Subcutaneous adipose tissue (tissue), 4 donors: Measurements from ENCODE around the gene LGALS4. TPM values are rescaled to one million over a fixed set of nuclear protein-coding genes. Genes with fewer than 3 reads are reported as not detected.

Source experiments
- total RNA-seq, 4 donors: library from RNA; depleted of rRNA; stranded (reverse); fragments of >200 nt; gene quantifications; one replicate each; pipeline ENCODE4 v1.1.0, GENCODE V29; 2016
- TF ChIP-seq, protein P1 (sequence below): fragments of 450-650 bp; IDR thresholded peaks from one replicate; pipeline ENCODE4 v1.5.1; 2016; ENCODE audit warnings: low read depth, mild to moderate bottlenecking, control low read depth, antibody characterized with exemption, moderate library complexity

LGALS4 gene
- total RNA-seq, 4 donors from 2014 or later: 1.9 to 4.5 (median 4.4) TPM; not detected in 1

DNA sequence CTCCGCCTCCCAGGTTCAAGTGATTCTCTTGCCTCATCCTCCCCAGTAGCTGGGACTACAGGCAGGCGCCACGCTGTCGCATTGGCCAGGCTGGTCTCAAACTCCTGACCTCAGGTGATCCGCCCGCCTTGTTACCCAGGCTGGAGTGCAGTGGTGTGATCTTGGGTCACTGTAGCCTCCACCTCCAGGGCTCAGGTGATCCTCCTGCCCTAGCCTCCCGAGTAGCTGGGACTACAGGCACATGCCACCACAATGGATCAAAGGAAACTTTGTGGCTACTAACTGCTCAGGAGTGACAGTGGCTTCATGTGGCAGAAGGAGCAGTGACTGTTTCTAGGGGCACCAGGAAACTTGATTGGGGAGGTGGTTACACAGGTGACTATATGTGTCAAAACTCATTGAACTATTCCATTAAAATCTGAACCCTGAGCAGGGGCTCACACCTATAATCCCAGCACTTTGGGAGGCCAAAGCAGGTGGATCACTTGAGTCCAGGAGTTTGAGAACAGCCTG, 27.5 kb downstream of the LGALS4 start:
- TF ChIP-seq, protein P1, sequence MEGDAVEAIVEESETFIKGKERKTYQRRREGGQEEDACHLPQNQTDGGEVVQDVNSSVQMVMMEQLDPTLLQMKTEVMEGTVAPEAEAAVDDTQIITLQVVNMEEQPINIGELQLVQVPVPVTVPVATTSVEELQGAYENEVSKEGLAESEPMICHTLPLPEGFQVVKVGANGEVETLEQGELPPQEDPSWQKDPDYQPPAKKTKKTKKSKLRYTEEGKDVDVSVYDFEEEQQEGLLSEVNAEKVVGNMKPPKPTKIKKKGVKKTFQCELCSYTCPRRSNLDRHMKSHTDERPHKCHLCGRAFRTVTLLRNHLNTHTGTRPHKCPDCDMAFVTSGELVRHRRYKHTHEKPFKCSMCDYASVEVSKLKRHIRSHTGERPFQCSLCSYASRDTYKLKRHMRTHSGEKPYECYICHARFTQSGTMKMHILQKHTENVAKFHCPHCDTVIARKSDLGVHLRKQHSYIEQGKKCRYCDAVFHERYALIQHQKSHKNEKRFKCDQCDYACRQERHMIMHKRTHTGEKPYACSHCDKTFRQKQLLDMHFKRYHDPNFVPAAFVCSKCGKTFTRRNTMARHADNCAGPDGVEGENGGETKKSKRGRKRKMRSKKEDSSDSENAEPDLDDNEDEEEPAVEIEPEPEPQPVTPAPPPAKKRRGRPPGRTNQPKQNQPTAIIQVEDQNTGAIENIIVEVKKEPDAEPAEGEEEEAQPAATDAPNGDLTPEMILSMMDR: no peak

DNA sequence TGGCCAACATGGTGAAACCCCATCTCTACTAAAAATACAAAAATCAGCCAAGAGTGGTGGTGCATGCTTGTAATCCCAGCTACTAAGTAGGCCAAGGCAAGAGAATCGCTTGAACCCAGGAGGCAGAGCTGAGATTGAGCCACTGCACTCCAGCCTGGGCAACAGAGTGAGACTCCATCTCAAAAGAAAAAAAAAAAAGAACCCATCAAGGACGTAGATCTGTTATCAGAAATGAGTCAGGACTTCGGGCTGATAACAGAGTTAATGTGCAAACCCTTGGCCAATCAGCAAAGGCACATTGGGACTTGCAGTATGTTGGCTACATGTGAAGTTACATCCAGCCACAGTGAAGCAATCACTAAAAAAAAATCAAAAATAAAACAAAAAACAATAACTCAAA, 28.5 kb downstream of the LGALS4 start:
- TF ChIP-seq, protein P1: no peak

DNA sequence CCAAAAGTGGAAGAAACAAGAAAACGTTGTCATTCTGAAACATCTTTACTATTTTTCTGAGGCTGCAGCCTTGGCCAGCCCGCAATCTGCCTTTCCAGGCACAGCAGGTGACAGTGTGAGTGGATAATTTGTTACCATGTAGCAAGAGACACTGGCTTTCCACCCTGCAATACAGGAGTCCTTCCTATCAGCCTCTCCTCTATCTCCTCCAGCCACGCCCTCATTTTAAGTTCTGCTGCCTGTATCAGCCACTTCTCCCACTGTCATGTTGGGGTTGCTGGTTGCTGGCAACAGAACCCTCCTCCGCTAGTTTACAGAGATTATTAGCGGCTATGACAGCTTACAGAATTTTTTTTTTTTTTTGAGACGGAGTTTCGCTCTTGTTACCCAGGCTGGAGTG, 31.7 kb downstream of the LGALS4 start:
- TF ChIP-seq, protein P1: no peak

DNA sequence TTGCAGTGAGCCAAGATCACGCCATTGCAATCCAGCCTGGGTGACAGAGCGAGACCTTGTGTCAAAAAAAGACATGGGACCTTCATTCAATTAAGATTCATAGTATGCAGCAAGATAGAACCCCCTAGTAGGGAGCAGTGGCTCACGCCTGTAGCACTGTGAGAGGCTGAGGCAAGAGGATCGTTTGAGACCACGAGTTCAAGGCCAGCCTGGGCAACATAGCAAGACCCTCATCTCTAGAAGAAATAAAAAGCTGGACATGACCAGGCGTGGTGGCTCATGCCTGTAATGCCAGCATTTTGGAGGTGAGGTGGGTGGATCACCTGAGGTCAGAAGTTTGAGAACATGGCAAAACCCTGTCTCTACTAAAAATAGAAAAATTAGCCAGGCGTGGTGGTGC, 32.3 kb downstream of the LGALS4 start:
- TF ChIP-seq, protein P1: no peak

DNA sequence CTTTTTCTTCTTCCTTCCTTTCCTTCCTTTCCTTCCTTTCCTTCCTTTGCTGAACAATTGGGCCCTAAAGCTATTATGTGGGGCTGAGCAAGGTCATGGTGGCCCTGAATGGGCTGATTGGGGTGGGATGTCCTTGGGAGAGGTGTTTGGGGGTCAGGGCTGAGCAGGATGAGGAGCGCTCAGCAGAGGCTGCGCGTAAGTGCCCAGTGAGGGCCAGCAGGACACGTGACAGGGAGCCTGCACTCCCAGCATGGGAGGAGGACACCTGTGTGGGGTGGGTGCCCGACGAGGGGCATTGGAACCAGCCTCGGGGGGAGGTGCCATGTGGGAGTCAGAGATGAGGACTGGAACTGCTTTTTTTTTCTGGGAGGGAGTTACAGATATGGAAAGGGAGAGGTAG, 34.0 kb downstream of the LGALS4 start:
- TF ChIP-seq, protein P1: no peak

DNA sequence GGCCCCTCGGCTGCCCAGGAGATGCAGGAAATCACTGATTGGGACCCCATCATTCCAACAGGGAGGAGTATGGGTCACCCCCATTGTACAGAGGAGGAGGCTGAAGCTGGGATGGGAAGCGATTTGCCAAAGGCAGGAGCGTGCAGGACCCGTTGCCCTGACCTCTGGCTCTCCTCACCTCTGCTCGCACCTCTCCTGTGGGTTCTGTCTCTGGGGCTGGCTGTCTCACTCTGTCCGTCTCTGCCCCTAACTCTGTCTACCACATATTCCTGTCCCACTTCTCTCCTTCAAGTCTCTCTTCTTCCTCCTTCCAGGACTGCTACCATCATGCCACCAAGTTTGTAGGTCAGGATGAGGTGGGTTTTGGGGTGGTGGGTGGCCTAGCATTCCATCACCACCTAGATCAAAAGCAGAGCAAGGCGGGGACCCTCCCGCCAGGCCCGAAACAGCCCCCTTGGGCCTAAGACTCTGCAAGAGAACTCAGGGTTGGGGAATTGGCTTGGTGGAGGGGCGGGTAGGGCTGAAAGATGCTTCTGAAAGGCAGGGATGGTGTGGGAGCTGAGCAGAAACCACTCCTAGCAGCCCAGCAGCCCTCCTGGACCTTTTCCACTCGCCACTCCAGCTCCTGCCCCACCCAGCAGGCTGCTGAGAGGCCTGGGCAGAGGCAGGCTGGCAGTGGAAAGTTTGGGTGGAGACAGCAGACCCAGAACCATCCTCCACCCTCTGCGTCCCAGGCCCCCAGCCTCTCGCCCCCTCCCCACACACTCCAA, 38.4 kb downstream of the LGALS4 start:
- TF ChIP-seq, protein P1: no peak

DNA sequence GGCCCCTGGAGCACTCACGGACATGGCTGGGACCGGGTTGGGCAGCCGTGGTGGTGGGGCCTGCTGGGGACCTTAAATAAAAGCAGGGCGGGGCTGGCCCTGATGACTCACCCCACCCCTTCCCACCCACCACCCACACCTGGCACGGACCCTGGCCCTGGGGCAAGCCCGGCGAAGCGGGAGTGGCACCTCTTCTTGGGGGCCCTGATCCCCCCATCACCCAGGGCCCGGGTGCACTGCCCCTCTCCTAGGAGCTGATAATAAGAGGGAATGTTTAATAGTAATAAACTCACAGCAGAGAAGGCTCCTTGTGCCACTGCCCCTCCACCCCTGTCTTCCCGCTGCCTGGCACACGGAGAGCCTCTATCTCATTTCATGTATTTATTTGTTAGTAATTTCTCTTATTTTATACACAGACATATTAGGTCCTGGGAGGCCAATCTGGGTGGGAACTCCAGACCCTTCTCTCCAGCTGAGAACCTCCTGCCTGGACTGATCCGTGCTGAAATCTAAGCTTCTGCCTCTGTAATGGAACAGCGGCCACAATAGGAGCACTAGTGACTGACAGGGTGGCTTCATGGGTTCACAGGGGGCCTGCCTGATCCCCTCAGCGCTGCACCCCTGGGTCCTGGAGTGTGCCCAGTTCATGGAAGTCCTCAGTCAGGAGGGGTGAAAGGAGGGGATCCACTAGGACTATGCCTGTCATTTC, 39.1 kb downstream of the LGALS4 start, which contains the start of gene LGALS7:
LGALS7 (minus strand) TSS at position 49 of the 709 bp plus-strand sequence; CDS start at position 24, 25 bp downstream.
- TF ChIP-seq, protein P1: no peak
